CMK (cell line): ENCODE measurements around the gene OR7C2.

ENCODE experiments used
- DNase-seq: peaks from one replicate; pipeline ENCODE4 v3.0.0-alpha.2; 2010; ENCODE audit warnings: low read depth

The OR7C2 gene

GRCh38 chr19:14979476-14980255, 38.4 kb downstream of the OR7C2 start, which contains the start of gene SLC1A6:
Gene SLC1A6 (minus strand): TSS chr19:14979864. CDS start chr19:14972910, 6,954 bp downstream.
- no peak for DNase-seq

- no peak for DNase-seq
These were observed 43.8 kb downstream of the OR7C2 start for GRCh38 chr19:14985133-14985532.
